Fibroblast of lung (primary cell): ENCODE data around the gene SCGB2A2. TPM values are rescaled to one million over a fixed set of nuclear protein-coding genes. Genes with fewer than 3 reads are reported as not detected.

Experiments
- DNase-seq, 2 donors: peaks; one replicate each; pipeline versions ENCODE4 v3.0.0 to v3.0.0-alpha.2; 2010; ENCODE audit warnings: low read depth in 2 of 2
- H2AFZ ChIP-seq: 2 replicates; pipeline ENCODE4 v1.5.1; 2012; ENCODE audit warnings: low read length, control low read depth, inconsistent platforms
- H3K27ac ChIP-seq: 2 replicates; pipeline ENCODE4 v1.5.1; 2011; ENCODE audit warnings: low read length, control low read depth; ENCODE audit not compliant: insufficient read depth
- H3K27me3 ChIP-seq: 2 replicates; pipeline ENCODE4 v1.5.1; 2011; ENCODE audit warnings: mild to moderate bottlenecking, low read length; ENCODE audit not compliant: control insufficient read depth, insufficient read depth
- H3K36me3 ChIP-seq: 2 replicates; pipeline ENCODE4 v1.5.1; 2011; ENCODE audit warnings: low read length; ENCODE audit not compliant: control insufficient read depth, insufficient read depth
- H3K4me1 ChIP-seq: 2 replicates; pipeline ENCODE4 v1.5.1; 2011; ENCODE audit warnings: low read length; ENCODE audit not compliant: control insufficient read depth, insufficient read depth; ENCODE audit errors: extremely low read depth
- H3K4me2 ChIP-seq: 2 replicates; pipeline ENCODE4 v1.5.1; 2011; ENCODE audit warnings: low read length, control low read depth; ENCODE audit not compliant: insufficient read depth; ENCODE audit errors: extremely low read depth
- H3K4me3 ChIP-seq, 4 experiments: fragments of 200-600 bp in 1 of 4; sonication (generic) in 1 of 4; replicated peaks in 1 of 4; 2 replicates each; pipeline ENCODE4 v1.5.1; 2011 to 2016; ENCODE audit warnings: low read length in 4 of 4, low read depth in 3 of 4, mild to moderate bottlenecking in 3 of 4, control low read depth in 2 of 4, inconsistent platforms in 1 of 4, mixed read lengths in 1 of 4; ENCODE audit not compliant: insufficient read depth in 1 of 4; ENCODE audit errors: control extremely low read depth in 1 of 4
- H3K79me2 ChIP-seq: 2 replicates; pipeline ENCODE4 v1.5.1; 2012; ENCODE audit warnings: mild to moderate bottlenecking, low read length, inconsistent platforms; ENCODE audit not compliant: control insufficient read depth, insufficient read depth
- H3K9ac ChIP-seq: 2 replicates; pipeline ENCODE4 v1.5.1; 2011; ENCODE audit warnings: mild to moderate bottlenecking, low read length, control low read depth; ENCODE audit not compliant: insufficient read depth
- H3K9me3 ChIP-seq: 2 replicates; pipeline ENCODE4 v1.5.1; 2012; ENCODE audit warnings: low read depth, low read length; ENCODE audit not compliant: control insufficient read depth, insufficient read depth
- H4K20me1 ChIP-seq: 2 replicates; pipeline ENCODE4 v1.5.1; 2011; ENCODE audit warnings: low read length; ENCODE audit not compliant: control insufficient read depth, insufficient read depth; ENCODE audit errors: extremely low read depth
- EZH2 ChIP-seq: IDR thresholded peaks from 2 replicates; pipeline ENCODE4 v1.5.1; 2012; ENCODE audit warnings: low read length, control low read depth, mild to moderate bottlenecking; ENCODE audit errors: missing control alignments
- polyA minus RNA-seq: library from RNA; depleted of rRNA, polyadenylated mRNA; stranded (reverse); fragments of >200 nt; gene quantifications from 2 replicates; pipeline ENCODE4 v1.2.3, GENCODE V29; 2011; ENCODE audit warnings: low replicate concordance
- polyA plus RNA-seq, 2 donors: library from polyadenylated mRNA; depleted of rRNA in 1 of 2; stranded (reverse) in 1 of 2; unstranded in 1 of 2; fragments of >200 nt; gene quantifications; 2 replicates each; pipeline ENCODE4 v1.2.1, GENCODE V29; 2011 to 2012; ENCODE audit warnings: missing spikeins in 1 of 2
- total RNA-seq: library from RNA; depleted of rRNA; stranded (reverse); fragments of >200 nt; gene quantifications from 2 replicates; pipeline ENCODE4 v1.2.1, GENCODE V29; 2014
- TF ChIP-seq, protein P1 (sequence below), 2 donors: IDR thresholded peaks in 1 of 2; conservative IDR thresholded peaks in 1 of 2; 1 replicate in 1 of 2; 2 replicates in 1 of 2; pipeline ENCODE4 v1.5.1; 2011 to 2012; ENCODE audit warnings: low read length in 2 of 2, control low read depth in 1 of 2, inconsistent platforms in 1 of 2, low read depth in 1 of 2, mild to moderate bottlenecking in 1 of 2

SCGB2A2 gene
- total RNA-seq (not detected in 2 replicates), polyA plus RNA-seq (not detected in 2 replicates), polyA minus RNA-seq (not detected in 2 replicates)
- polyA plus RNA-seq (2012) = not detected in 2 replicates

DNA sequence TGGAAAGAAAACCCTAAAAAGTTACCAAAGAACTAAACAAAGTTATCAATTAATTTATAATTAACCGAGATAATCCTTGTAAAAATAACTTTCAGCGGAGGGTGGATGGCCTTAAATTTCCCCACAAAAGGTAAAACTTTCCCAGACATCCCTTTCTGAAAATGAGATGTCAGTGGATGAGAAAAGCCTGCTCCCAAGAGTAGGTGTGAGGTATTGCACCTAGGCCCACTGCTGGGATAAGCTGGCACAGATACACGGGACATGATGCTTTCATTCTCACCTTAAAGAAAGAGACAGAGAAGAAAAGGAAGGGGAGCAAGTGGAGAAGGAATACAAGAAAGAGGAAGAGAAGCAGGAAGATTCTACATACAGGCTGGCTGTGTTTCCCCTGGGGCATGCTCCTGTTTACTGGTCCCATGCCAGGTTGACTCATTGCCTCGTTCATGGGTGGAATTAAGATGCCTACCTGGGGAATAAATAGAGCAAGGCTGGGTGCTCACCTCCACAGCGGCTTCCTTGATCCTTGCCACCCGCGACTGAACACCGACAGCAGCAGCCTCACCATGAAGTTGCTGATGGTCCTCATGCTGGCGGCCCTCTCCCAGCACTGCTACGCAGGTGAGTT, at the start of gene SCGB2A2:
SCGB2A2 (plus strand) TSS at position 505 of the 625 bp plus-strand sequence; CDS start at position 564, 59 bp downstream.
- Histone ChIP-seq H2AFZ (no peak within 1 kb of the TSS), H3K4me1 (no peaks in the 10 kb centered on the region), H3K27me3 (no peaks in the 10 kb centered on the region), H3K36me3 (no peaks in the 10 kb centered on the region), H3K4me3 (no peak within 1 kb of the TSS), H3K27ac (no peak within 1 kb of the TSS), H3K9me3 (no peaks in the 10 kb centered on the region), H3K9ac (no peak within 1 kb of the TSS), H4K20me1 (no peaks in the 10 kb centered on the region), H3K79me2 (no peaks in the 10 kb centered on the region), H3K4me2 (no peak within 1 kb of the TSS)
- TF ChIP-seq, protein P1, sequence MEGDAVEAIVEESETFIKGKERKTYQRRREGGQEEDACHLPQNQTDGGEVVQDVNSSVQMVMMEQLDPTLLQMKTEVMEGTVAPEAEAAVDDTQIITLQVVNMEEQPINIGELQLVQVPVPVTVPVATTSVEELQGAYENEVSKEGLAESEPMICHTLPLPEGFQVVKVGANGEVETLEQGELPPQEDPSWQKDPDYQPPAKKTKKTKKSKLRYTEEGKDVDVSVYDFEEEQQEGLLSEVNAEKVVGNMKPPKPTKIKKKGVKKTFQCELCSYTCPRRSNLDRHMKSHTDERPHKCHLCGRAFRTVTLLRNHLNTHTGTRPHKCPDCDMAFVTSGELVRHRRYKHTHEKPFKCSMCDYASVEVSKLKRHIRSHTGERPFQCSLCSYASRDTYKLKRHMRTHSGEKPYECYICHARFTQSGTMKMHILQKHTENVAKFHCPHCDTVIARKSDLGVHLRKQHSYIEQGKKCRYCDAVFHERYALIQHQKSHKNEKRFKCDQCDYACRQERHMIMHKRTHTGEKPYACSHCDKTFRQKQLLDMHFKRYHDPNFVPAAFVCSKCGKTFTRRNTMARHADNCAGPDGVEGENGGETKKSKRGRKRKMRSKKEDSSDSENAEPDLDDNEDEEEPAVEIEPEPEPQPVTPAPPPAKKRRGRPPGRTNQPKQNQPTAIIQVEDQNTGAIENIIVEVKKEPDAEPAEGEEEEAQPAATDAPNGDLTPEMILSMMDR (conservative IDR thresholded peaks at IDR 0.05 in 1 of 2, IDR thresholded peaks at IDR 0.05 in 1 of 2; ENCODE audit: low read depth in 1 of 2, low read length in 2 of 2) = no peak
- no peak for TF ChIP-seq EZH2
- no peak for DNase-seq

DNA sequence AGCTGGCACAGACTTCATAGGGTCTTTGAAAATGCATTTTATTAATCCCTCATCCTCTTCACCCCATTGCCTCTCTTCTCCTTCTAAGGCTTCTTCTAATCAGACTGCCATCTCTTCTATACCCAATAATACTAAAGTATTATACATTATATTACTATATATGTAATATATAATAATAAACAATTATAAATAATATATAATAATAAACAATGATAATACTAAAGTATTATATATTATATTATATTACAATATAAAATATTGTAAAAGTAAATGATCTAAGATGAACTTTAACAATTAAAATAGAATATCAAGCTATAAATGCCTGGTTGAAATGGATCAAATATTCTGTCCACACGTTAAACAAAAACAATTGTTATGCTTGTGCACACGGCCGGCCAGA, 48.5 kb upstream of the SCGB2A2 start:
- Histone ChIP-seq H3K36me3 (no peaks in the 10 kb centered on the region), H3K27me3 (peaks cover 2% of the 10 kb centered on the region), H3K9ac (no peak overlapping the region), H2AFZ (no peak overlapping the region), H3K4me1 (no peaks in the 10 kb centered on the region), H3K4me2 (no peak overlapping the region), H3K27ac (no peak overlapping the region), H3K4me3 (no peak overlapping the region), H4K20me1 (no peaks in the 10 kb centered on the region), H3K79me2 (no peaks in the 10 kb centered on the region), H3K9me3 (no peaks in the 10 kb centered on the region)
- no peak for DNase-seq
- no peak for TF ChIP-seq EZH2
- TF ChIP-seq, protein P1 (conservative IDR thresholded peaks at IDR 0.05 in 1 of 2, IDR thresholded peaks at IDR 0.05 in 1 of 2; ENCODE audit: low read depth in 1 of 2, low read length in 2 of 2) = no peak

DNA sequence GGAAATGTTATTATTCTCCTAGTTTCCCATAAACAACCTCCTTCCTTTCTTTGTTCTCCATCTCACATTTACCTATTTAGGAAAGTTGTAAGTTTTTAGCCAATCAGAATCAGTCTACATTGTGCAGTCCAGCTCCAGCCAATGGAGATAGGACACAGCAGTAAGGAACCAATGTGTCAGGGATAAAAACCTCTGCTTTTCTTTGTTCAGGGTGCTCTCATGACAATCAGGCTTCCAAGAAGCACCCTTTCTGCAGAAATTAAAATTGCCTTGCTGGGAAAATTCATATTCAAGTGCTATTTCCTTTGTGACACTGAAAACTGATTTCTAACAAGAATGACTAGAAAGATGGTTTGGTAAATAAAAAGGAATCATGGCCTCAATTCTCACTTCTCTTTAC, 46.9 kb upstream of the SCGB2A2 start:
- H3K9me3 ChIP-seq = no peaks in the 10 kb centered on the region
- no peak overlapping the region for H3K4me2 ChIP-seq
- no peak overlapping the region for H3K9ac ChIP-seq
- no peaks in the 10 kb centered on the region for H4K20me1 ChIP-seq
- no peaks in the 10 kb centered on the region for H3K36me3 ChIP-seq
- peak in 1 of 2 donors; percentile 6 for DNase-seq
- H3K27ac ChIP-seq = no peak overlapping the region
- H3K27me3 ChIP-seq = no peaks in the 10 kb centered on the region
- H3K4me1 ChIP-seq = no peaks in the 10 kb centered on the region
- H3K4me3 ChIP-seq = no peak overlapping the region
- no peaks in the 10 kb centered on the region for H3K79me2 ChIP-seq
- TF ChIP-seq EZH2 = no peak
- TF ChIP-seq, protein P1 (conservative IDR thresholded peaks at IDR 0.05 in 1 of 2, IDR thresholded peaks at IDR 0.05 in 1 of 2; ENCODE audit: low read depth in 1 of 2, low read length in 2 of 2) = no peak
- H2AFZ ChIP-seq = no peak overlapping the region
